ENCODE measurements around the gene CIC. TPM values are rescaled to one million over a fixed set of nuclear protein-coding genes. Genes with fewer than 3 reads are reported as not detected.

CIC gene
- total RNA-seq, 2 experiments from 2014 or later = 60.7 to 65.6 TPM

- intact Hi-C loops (cut with micrococcal nuclease) = no loop called here
- no peak for TF ChIP-seq CTCF (IDR thresholded peaks at IDR 0.05)
- ChIA-PET POLR2A (interaction anchor here (0.9 to 15.0 kb wide), 4 partner anchors 11 to 30 kb away, joined by 3 to 119 read pairs (median 10); no protein-coding TSS in a partner anchor), CTCF (interaction anchor here (4.1 kb wide), 1 partner anchor 29 kb away, joined by 29 read pairs; no protein-coding TSS in a partner anchor)
- no peak for DNase-seq
- Mint-ChIP-seq H3K27ac (peak overlapping the region; percentile 85), H3K4me1 (ENCODE audit: low read depth) (peaks cover 46% of the 10 kb centered on the region), H3K36me3 (ENCODE audit: low read depth) (peaks cover 30% of the 10 kb centered on the region), H3K9me3 (no peaks in the 10 kb centered on the region), H3K27me3 (no peaks in the 10 kb centered on the region), H3K4me3 (no peak overlapping the region)
- no peak for ATAC-seq
These were observed 19.3 kb upstream of the CIC start for GRCh38 chr19:42249769-42250168.

DNA sequence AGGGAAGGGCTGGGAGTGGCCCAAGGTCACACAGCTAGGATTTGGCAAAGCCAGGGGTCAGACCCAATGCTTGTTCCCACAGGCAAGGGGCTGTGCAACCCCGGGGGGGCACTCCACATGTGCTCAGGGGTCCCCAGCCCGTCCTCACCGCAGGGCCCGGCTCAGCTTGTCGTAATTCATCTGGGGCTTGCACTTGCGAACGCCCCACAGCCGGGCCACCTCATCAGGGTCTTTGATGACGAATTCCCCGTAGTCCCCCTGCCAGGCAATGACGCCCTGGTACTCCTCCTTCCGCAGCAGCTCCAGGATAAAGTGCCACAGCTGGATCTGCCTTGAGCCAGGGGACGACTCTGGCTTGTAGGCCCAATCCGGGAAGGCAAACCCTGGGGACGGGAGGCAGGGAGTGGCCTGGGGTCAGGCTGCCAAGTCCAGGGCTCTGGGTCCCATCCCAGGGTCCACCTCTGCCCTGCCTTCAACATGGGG, 18.8 kb upstream of the CIC start:
- ChIA-PET CTCF (interaction anchor here (1.5 to 4.1 kb wide), 2 partner anchors 21 to 28 kb away, joined by 3 to 29 read pairs; no protein-coding TSS in a partner anchor), POLR2A (interaction anchor here (0.7 to 15.0 kb wide), 3 partner anchors 20 to 29 kb away, joined by 3 to 119 read pairs (median 16); no protein-coding TSS in a partner anchor)
- H3K36me3 Mint-ChIP-seq (ENCODE audit: low read depth) = peaks cover 30% of the 10 kb centered on the region
- TF ChIP-seq CTCF (IDR thresholded peaks at IDR 0.05) = no peak
- H3K9me3 Mint-ChIP-seq = no peaks in the 10 kb centered on the region
- peaks cover 41% of the 10 kb centered on the region for H3K4me1 Mint-ChIP-seq (ENCODE audit: low read depth)
- H3K4me3 Mint-ChIP-seq = peak overlapping the region; percentile 58
- ATAC-seq (no peak), DNase-seq (no peak)
- intact Hi-C loops (cut with micrococcal nuclease) = no loop called here
- no peaks in the 10 kb centered on the region for H3K27me3 Mint-ChIP-seq
- H3K27ac Mint-ChIP-seq = peak overlapping the region; percentile 85

DNA sequence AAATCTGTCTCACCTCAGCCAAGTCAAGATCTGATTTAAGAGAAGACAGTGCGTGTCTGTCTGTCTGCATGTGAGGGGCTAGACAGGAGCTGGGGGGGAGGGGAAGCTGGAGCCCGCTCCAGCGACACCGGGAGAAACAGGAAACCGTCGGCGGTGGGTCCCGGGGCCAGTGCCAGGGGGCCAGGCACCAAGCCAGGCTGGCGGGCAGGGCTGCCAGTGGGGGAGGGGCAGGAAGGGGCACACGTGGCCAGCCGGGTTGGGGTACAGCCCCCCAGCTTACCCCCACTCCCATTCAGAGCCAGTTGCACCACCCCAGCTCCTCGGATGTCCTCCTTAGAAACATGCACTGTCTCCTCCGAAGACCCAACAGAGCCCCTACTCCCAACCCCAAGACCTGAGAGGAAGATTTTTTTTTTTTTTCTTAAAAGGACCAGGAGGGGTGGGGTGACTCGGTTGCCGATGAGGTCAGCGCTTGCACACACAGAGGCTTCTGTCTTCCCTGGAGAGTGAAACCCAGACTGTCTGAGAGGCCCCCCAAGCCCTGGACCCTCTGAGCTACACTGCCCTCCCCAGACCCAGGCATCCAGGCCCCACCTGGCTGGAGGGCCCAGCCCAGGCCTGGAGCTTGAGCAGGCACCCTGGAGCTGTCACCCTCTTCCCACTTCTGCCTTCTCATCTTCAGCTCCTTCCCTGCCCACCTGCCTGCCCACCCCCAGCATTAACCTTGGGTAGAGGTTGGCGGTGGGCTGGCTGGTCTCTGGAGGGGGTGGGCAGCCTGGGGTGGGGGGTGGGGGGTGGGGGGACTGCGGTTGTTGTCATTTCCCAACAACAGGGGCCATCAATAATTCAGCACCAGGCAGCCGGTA, 18.2 kb upstream of the CIC start:
- peaks cover 40% of the 10 kb centered on the region for H3K4me1 Mint-ChIP-seq (ENCODE audit: low read depth)
- H3K27me3 Mint-ChIP-seq = peaks cover under 1% of the 10 kb centered on the region
- no peaks in the 10 kb centered on the region for H3K9me3 Mint-ChIP-seq
- peaks cover 30% of the 10 kb centered on the region for H3K36me3 Mint-ChIP-seq (ENCODE audit: low read depth)
- peak overlapping the region; percentile 58 for H3K4me3 Mint-ChIP-seq
- peak overlapping the region; percentile 85 for H3K27ac Mint-ChIP-seq
- POLR2A ChIA-PET = interaction anchor here (0.6 to 15.0 kb wide), 5 partner anchors 8 to 696 kb away, joined by 3 to 119 read pairs (median 5); no protein-coding TSS in a partner anchor
- DNase-seq (peak; percentile 71), ATAC-seq (peak; percentile 17)
- CTCF ChIA-PET = interaction anchor here (1.1 to 4.1 kb wide), 3 partner anchors 9 to 28 kb away, joined by 3 to 29 read pairs (median 4); partner anchors contain the start of gene GSK3A
- intact Hi-C loops (cut with micrococcal nuclease) = no loop called here
- TF ChIP-seq CTCF (IDR thresholded peaks at IDR 0.05) = no peak

- DNase-seq = no peak
- H3K4me1 Mint-ChIP-seq (ENCODE audit: low read depth) = peaks cover 36% of the 10 kb centered on the region
- ChIA-PET CTCF (interaction anchor here (0.9 to 4.1 kb wide), 4 partner anchors 10 to 40 kb away, joined by 3 to 29 read pairs (median 4); partner anchors contain the start of gene GSK3A), POLR2A (interaction anchor here (0.9 to 15.0 kb wide), 4 partner anchors 8 to 37 kb away, joined by 3 to 119 read pairs (median 10); no protein-coding TSS in a partner anchor)
- peaks cover 5% of the 10 kb centered on the region for H3K27me3 Mint-ChIP-seq
- H3K27ac Mint-ChIP-seq = peak overlapping the region; percentile 91
- no peak for ATAC-seq
- intact Hi-C loops (cut with micrococcal nuclease) = no loop called here
- no peaks in the 10 kb centered on the region for H3K9me3 Mint-ChIP-seq
- no peak for TF ChIP-seq CTCF (IDR thresholded peaks at IDR 0.05)
- peak overlapping the region; percentile 95 for H3K4me3 Mint-ChIP-seq
- peaks cover 28% of the 10 kb centered on the region for H3K36me3 Mint-ChIP-seq (ENCODE audit: low read depth)
These were observed 17.3 kb upstream of the CIC start for GRCh38 chr19:42251572-42252358.

Data from activated CD8-positive, alpha-beta T cell treated with anti-CD3 and anti-CD28 coated beads for 36 hours (primary cell).